Measurements from ENCODE around the gene TYRP1.

- no peak for TF ChIP-seq CTCF (IDR thresholded peaks at IDR 0.05)
- no peak for TF ChIP-seq EP300 (IDR thresholded peaks at IDR 0.05)
- TF ChIP-seq POLR2A (IDR thresholded peaks at IDR 0.05): no peak
Measured at GRCh38 chr9:12658531-12659209, 34.5 kb upstream of the TYRP1 start.

Data from ovary (tissue), 3 donors.